Measurements from ENCODE around the gene TSEN54.

DNA sequence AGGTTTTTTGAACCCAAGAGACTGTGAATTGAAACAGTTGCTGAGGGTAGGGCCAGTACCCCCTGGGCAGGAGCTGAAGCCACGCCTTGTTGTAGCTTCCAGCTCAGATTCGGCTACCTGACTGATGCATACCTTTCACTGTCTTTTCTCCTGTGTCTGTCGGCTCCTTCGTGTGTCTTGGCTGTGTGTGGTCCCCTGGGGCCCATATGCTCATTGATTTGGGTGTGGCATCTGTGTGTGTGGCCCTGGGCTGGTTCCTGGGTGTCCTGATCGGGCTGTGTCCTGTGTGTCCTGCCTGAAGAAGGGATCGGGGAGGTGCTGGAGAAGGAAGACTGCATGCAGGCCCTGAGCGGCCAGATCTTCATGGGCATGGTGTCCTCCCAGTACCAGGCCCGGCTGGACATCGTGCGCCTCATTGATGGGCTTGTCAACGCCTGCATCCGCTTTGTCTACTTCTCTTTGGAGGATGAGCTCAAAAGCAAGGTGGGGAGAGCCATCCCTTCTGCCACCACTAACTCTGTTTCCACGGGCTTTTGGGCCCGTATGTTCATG, 21.9 kb upstream of the TSEN54 start:
- TF ChIP-seq CTCF (IDR thresholded peaks at IDR 0.05 in 4 of 5, conservative IDR thresholded peaks at IDR 0.05 in 1 of 5) (no peak), POLR2A (IDR thresholded peaks at IDR 0.05) (no peak)

Data from gastrocnemius medialis (tissue), 4 donors.